Measurements from ENCODE around the gene DOK3.

DNA sequence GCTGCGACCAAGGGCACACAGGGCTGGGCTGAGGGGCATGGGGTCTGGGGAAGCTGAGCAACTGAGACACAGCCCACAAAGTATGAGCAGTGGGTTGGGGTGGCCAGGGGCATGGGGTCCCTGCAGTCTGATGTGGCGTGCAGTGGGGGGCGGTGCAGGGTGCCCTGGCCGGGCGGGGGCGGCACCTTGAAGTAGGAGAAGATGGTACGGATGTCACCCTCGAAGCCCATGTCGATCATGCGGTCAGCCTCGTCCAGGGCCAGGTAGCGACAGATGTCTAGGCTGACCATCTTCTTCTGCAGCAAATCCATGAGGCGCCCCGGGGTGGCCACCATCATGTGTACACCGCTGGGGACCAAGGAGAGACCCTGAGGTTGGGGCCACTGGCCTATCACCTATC, 3.9 kb upstream of the DOK3 start:
- no peak for TF ChIP-seq POLR2A (IDR thresholded peaks at IDR 0.05; ENCODE audit: low read length)
- no peak for TF ChIP-seq GATA1 (IDR thresholded peaks at IDR 0.05; ENCODE audit: low read depth, low read length)

Data from erythroblast (primary cell).